ENCODE data around the gene YAP1. TPM values are rescaled to one million over a fixed set of nuclear protein-coding genes. Genes with fewer than 3 reads are reported as not detected.

The YAP1 gene
- total RNA-seq, 1 experiment from 2014 or later, result 158 TPM

GRCh38 chr11:102252339-102252891 lies 142.2 kb downstream of the YAP1 start:
- Mint-ChIP-seq H3K4me1 (ENCODE audit: insufficient read depth, unreplicated experiment) (peaks cover 29% of the 10 kb centered on the region), H3K9me3 (ENCODE audit: unreplicated experiment) (no peaks in the 10 kb centered on the region), H3K27ac (ENCODE audit: low read depth, unreplicated experiment) (peak overlapping the region; percentile 75), H3K27me3 (ENCODE audit: insufficient read depth, unreplicated experiment) (no peaks in the 10 kb centered on the region), H3K4me3 (ENCODE audit: unreplicated experiment) (no peak overlapping the region), H3K36me3 (ENCODE audit: insufficient read depth, unreplicated experiment) (no peaks in the 10 kb centered on the region)
- no peak for DNase-seq (ENCODE audit: unreplicated experiment)
- intact Hi-C loops (cut with micrococcal nuclease), result no loop called here
- CTCF ChIA-PET, result interaction anchor here (0.6 to 4.3 kb wide), 4 partner anchors 16 to 1700 kb away, joined by 3 to 27 read pairs (median 10); no protein-coding TSS in a partner anchor
- POLR2A ChIA-PET, result interaction anchor here (0.6 to 8.9 kb wide), 8 partner anchors 7 to 947 kb away, joined by 3 to 155 read pairs (median 7); no protein-coding TSS in a partner anchor
- BruUV-seq (replicated peaks), result no TSS peak
- no peak for TF ChIP-seq CTCF (IDR thresholded peaks at IDR 0.05; ENCODE audit: unreplicated experiment)

GRCh38 chr11:102253020-102253715 lies 142.9 kb downstream of the YAP1 start:
- POLR2A ChIA-PET, result interaction anchor here (0.6 to 8.9 kb wide), 12 partner anchors 8 to 338 kb away, joined by 3 to 155 read pairs (median 4); partner anchors contain the start of gene CEP126
- Mint-ChIP-seq H3K36me3 (ENCODE audit: insufficient read depth, unreplicated experiment) (no peaks in the 10 kb centered on the region), H3K27ac (ENCODE audit: low read depth, unreplicated experiment) (peak overlapping the region; percentile 75), H3K4me1 (ENCODE audit: insufficient read depth, unreplicated experiment) (peaks cover 29% of the 10 kb centered on the region), H3K9me3 (ENCODE audit: unreplicated experiment) (no peaks in the 10 kb centered on the region), H3K4me3 (ENCODE audit: unreplicated experiment) (no peak overlapping the region), H3K27me3 (ENCODE audit: insufficient read depth, unreplicated experiment) (no peaks in the 10 kb centered on the region)
- TF ChIP-seq CTCF (IDR thresholded peaks at IDR 0.05; ENCODE audit: unreplicated experiment), result no peak
- BruUV-seq (replicated peaks), result no TSS peak
- DNase-seq (ENCODE audit: unreplicated experiment), result peak; percentile 37
- CTCF ChIA-PET, result interaction anchor here (0.6 to 4.3 kb wide), 7 partner anchors 9 to 361 kb away, joined by 3 to 27 read pairs (median 7); no protein-coding TSS in a partner anchor
- intact Hi-C loops (cut with micrococcal nuclease), result no loop called here

GRCh38 chr11:102254047-102254446 lies 143.8 kb downstream of the YAP1 start:
- H3K27ac Mint-ChIP-seq (ENCODE audit: low read depth, unreplicated experiment), result no peak overlapping the region
- BruUV-seq (replicated peaks), result no TSS peak
- H3K4me3 Mint-ChIP-seq (ENCODE audit: unreplicated experiment), result no peak overlapping the region
- ChIA-PET POLR2A (interaction anchor here (0.7 to 8.9 kb wide), 7 partner anchors 9 to 339 kb away, joined by 3 to 155 read pairs (median 5); partner anchors contain the start of gene CEP126), CTCF (interaction anchor here (0.6 to 4.3 kb wide), 8 partner anchors 8 to 375 kb away, joined by 3 to 27 read pairs (median 4); no protein-coding TSS in a partner anchor)
- H3K36me3 Mint-ChIP-seq (ENCODE audit: insufficient read depth, unreplicated experiment), result no peaks in the 10 kb centered on the region
- peak; percentile 28 for TF ChIP-seq CTCF (IDR thresholded peaks at IDR 0.05; ENCODE audit: unreplicated experiment)
- H3K27me3 Mint-ChIP-seq (ENCODE audit: insufficient read depth, unreplicated experiment), result no peaks in the 10 kb centered on the region
- DNase-seq (ENCODE audit: unreplicated experiment), result peak; percentile 36
- intact Hi-C loops (cut with micrococcal nuclease), result no loop called here
- H3K9me3 Mint-ChIP-seq (ENCODE audit: unreplicated experiment), result no peaks in the 10 kb centered on the region
- peaks cover 29% of the 10 kb centered on the region for H3K4me1 Mint-ChIP-seq (ENCODE audit: insufficient read depth, unreplicated experiment)

GRCh38 chr11:102256251-102256650 lies 146.0 kb downstream of the YAP1 start:
- peak overlapping the region; percentile 91 for H3K27ac Mint-ChIP-seq (ENCODE audit: low read depth, unreplicated experiment)
- ChIA-PET POLR2A (interaction anchor here (0.7 to 8.9 kb wide), 15 partner anchors 11 to 341 kb away, joined by 3 to 155 read pairs (median 5); partner anchors contain the start of genes CEP126 and YAP1), CTCF (interaction anchor here (2.6 kb wide), 1 partner anchor 12 kb away, joined by 15 read pairs; no protein-coding TSS in a partner anchor)
- H3K36me3 Mint-ChIP-seq (ENCODE audit: insufficient read depth, unreplicated experiment), result no peaks in the 10 kb centered on the region
- peaks cover 29% of the 10 kb centered on the region for H3K4me1 Mint-ChIP-seq (ENCODE audit: insufficient read depth, unreplicated experiment)
- H3K27me3 Mint-ChIP-seq (ENCODE audit: insufficient read depth, unreplicated experiment), result no peaks in the 10 kb centered on the region
- BruUV-seq (replicated peaks), result no TSS peak
- no peak for TF ChIP-seq CTCF (IDR thresholded peaks at IDR 0.05; ENCODE audit: unreplicated experiment)
- intact Hi-C loops (cut with micrococcal nuclease), result no loop called here
- DNase-seq (ENCODE audit: unreplicated experiment), result peak; percentile 95
- peak overlapping the region; percentile 35 for H3K4me3 Mint-ChIP-seq (ENCODE audit: unreplicated experiment)
- no peaks in the 10 kb centered on the region for H3K9me3 Mint-ChIP-seq (ENCODE audit: unreplicated experiment)

Measured in MCF 10A (cell line).